ENCODE data around the gene ARHGEF19.
A peak's percentile ranks its signal among the peaks of the same experiment; 100 is the strongest.

Gene ARHGEF19

DNA sequence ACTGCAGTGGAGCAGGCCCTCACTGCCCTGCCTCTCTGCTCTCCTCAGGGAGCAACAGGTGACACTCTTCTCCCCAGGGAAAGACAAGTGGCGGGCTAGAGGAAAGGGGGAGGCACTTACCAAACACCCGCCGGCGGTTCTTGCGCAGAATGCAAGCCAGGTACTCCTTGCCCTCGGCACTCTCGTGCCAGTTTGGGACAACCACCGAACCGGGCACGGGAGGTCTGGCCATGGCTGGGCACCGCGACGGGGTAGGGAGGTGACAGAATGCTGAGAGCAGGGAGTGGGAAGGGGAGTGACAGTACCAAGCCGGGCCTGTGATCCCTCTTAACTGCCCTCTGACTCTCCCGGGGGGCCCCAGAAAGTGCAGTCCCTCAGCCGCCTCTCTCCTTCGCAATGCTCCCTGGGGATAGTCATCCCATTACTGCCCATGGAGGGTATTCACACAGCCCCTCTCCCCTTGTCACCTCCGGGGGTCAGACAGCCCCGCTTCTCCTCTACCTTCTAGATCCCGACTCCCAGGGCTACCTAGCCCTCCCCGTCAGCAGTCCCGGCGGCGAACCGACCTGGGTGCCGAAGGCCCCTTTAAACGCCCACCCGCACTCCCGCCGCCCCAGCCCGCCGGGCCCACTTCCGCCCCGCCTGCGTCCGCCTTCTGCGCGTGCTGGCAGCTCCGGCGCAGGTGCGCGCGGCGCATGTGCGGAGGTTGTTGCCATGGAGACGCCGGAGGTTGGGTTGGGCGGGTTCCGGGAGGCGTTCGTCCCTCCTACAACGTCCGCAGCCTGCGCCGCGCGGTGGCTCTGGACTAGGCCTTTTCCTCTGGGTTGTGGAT is 24.3 kb upstream of the ARHGEF19 start, which contains the start of gene CPLANE2 (continued):
- TF ChIP-seq BCL11A (tag by site-specific recombination; IDR thresholded peaks at IDR 0.05; ENCODE audit: low read depth), result no peak
- TF ChIP-seq GFI1B (tag by site-specific recombination; IDR thresholded peaks at IDR 0.05), result no peak
- no peak for TF ChIP-seq ZNF837 (tag by site-specific recombination; IDR thresholded peaks at IDR 0.05)
- TF ChIP-seq, protein P1, sequence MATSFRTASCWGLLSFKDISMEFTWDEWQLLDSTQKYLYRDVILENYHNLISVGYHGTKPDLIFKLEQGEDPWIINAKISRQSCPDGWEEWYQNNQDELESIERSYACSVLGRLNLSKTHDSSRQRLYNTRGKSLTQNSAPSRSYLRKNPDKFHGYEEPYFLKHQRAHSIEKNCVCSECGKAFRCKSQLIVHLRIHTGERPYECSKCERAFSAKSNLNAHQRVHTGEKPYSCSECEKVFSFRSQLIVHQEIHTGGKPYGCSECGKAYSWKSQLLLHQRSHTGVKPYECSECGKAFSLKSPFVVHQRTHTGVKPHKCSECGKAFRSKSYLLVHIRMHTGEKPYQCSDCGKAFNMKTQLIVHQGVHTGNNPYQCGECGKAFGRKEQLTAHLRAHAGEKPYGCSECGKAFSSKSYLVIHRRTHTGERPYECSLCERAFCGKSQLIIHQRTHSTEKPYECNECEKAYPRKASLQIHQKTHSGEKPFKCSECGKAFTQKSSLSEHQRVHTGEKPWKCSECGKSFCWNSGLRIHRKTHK (tag by site-specific recombination; IDR thresholded peaks at IDR 0.05), result no peak
- no peak for TF ChIP-seq ZNF140 (tag by site-specific recombination; IDR thresholded peaks at IDR 0.05)
- TF ChIP-seq GLI4 (tag by site-specific recombination; IDR thresholded peaks at IDR 0.05), result 0 out of 2 replicates have a peak, but pooled peaks have one; percentile 55
- TF ChIP-seq, protein P2, sequence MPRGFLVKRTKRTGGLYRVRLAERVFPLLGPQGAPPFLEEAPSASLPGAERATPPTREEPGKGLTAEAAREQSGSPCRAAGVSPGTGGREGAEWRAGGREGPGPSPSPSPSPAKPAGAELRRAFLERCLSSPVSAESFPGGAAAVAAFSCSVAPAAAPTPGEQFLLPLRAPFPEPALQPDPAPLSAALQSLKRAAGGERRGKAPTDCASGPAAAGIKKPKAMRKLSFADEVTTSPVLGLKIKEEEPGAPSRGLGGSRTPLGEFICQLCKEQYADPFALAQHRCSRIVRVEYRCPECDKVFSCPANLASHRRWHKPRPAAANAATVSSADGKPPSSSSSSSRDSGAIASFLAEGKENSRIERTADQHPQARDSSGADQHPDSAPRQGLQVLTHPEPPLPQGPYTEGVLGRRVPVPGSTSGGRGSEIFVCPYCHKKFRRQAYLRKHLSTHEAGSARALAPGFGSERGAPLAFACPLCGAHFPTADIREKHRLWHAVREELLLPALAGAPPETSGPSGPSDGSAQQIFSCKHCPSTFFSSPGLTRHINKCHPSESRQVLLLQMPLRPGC (tag by site-specific recombination; IDR thresholded peaks at IDR 0.05), result peak; percentile 82; the same call in 1 of the 2 replicates
- peak; percentile 100 for TF ChIP-seq SCRT1 (tag by site-specific recombination; IDR thresholded peaks at IDR 0.05; ENCODE audit: borderline replicate concordance)
- no peak for TF ChIP-seq ZNF221 (tag by site-specific recombination; IDR thresholded peaks at IDR 0.05; ENCODE audit: borderline replicate concordance)
- no peak for TF ChIP-seq ZNF514 (tag by site-specific recombination; IDR thresholded peaks at IDR 0.05)
- no peak for TF ChIP-seq ZNF776 (tag by site-specific recombination; IDR thresholded peaks at IDR 0.05; ENCODE audit: borderline replicate concordance)
- TF ChIP-seq, protein P3, sequence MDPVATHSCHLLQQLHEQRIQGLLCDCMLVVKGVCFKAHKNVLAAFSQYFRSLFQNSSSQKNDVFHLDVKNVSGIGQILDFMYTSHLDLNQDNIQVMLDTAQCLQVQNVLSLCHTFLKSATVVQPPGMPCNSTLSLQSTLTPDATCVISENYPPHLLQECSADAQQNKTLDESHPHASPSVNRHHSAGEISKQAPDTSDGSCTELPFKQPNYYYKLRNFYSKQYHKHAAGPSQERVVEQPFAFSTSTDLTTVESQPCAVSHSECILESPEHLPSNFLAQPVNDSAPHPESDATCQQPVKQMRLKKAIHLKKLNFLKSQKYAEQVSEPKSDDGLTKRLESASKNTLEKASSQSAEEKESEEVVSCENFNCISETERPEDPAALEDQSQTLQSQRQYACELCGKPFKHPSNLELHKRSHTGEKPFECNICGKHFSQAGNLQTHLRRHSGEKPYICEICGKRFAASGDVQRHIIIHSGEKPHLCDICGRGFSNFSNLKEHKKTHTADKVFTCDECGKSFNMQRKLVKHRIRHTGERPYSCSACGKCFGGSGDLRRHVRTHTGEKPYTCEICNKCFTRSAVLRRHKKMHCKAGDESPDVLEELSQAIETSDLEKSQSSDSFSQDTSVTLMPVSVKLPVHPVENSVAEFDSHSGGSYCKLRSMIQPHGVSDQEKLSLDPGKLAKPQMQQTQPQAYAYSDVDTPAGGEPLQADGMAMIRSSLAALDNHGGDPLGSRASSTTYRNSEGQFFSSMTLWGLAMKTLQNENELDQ (tag by site-specific recombination; IDR thresholded peaks at IDR 0.05; ENCODE audit: low read depth), result no peak
- no peak for TF ChIP-seq KLF7 (tag by site-specific recombination; IDR thresholded peaks at IDR 0.05; ENCODE audit: borderline replicate concordance)
- TF ChIP-seq ZNF404 (tag by site-specific recombination; IDR thresholded peaks at IDR 0.05), result no peak
- no peak for TF ChIP-seq HOXD13 (CRISPR knock-in tag; IDR thresholded peaks at IDR 0.05; ENCODE audit: borderline replicate concordance)
- no peak for TF ChIP-seq ZNF707 (tag by site-specific recombination; IDR thresholded peaks at IDR 0.05)
- TF ChIP-seq ZBTB17 (tag by site-specific recombination; IDR thresholded peaks at IDR 0.05), result peak; percentile 26; the same call in 1 of the 2 replicates
- TF ChIP-seq ZNF202 (tag by site-specific recombination; IDR thresholded peaks at IDR 0.05; ENCODE audit: borderline replicate concordance), result no peak
- TF ChIP-seq, protein P4, sequence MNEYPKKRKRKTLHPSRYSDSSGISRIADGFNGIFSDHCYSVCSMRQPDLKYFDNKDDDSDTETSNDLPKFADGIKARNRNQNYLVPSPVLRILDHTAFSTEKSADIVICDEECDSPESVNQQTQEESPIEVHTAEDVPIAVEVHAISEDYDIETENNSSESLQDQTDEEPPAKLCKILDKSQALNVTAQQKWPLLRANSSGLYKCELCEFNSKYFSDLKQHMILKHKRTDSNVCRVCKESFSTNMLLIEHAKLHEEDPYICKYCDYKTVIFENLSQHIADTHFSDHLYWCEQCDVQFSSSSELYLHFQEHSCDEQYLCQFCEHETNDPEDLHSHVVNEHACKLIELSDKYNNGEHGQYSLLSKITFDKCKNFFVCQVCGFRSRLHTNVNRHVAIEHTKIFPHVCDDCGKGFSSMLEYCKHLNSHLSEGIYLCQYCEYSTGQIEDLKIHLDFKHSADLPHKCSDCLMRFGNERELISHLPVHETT (tag by site-specific recombination; IDR thresholded peaks at IDR 0.05), result no peak
- TF ChIP-seq, protein P5, sequence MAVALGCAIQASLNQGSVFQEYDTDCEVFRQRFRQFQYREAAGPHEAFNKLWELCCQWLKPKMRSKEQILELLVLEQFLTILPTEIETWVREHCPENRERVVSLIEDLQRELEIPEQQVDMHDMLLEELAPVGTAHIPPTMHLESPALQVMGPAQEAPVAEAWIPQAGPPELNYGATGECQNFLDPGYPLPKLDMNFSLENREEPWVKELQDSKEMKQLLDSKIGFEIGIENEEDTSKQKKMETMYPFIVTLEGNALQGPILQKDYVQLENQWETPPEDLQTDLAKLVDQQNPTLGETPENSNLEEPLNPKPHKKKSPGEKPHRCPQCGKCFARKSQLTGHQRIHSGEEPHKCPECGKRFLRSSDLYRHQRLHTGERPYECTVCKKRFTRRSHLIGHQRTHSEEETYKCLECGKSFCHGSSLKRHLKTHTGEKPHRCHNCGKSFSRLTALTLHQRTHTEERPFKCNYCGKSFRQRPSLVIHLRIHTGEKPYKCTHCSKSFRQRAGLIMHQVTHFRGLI (tag by site-specific recombination; IDR thresholded peaks at IDR 0.05), result peak; percentile 88
- TF ChIP-seq ZEB2 (tag by site-specific recombination; IDR thresholded peaks at IDR 0.05), result 0 out of 2 replicates have a peak, but pooled peaks have one; percentile 38
- TF ChIP-seq, protein P6, sequence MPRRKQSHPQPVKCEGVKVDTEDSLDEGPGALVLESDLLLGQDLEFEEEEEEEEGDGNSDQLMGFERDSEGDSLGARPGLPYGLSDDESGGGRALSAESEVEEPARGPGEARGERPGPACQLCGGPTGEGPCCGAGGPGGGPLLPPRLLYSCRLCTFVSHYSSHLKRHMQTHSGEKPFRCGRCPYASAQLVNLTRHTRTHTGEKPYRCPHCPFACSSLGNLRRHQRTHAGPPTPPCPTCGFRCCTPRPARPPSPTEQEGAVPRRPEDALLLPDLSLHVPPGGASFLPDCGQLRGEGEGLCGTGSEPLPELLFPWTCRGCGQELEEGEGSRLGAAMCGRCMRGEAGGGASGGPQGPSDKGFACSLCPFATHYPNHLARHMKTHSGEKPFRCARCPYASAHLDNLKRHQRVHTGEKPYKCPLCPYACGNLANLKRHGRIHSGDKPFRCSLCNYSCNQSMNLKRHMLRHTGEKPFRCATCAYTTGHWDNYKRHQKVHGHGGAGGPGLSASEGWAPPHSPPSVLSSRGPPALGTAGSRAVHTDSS (tag by site-specific recombination; IDR thresholded peaks at IDR 0.05), result no peak
- TF ChIP-seq ZNF701 (tag by site-specific recombination; IDR thresholded peaks at IDR 0.05), result no peak
- no peak for TF ChIP-seq ZNF16 (tag by site-specific recombination; IDR thresholded peaks at IDR 0.05; ENCODE audit: low read depth)
- peak; percentile 93 for TF ChIP-seq ZNF335 (tag by site-specific recombination; conservative IDR thresholded peaks at IDR 0.05)
- no peak for TF ChIP-seq ZNF670 (tag by site-specific recombination; IDR thresholded peaks at IDR 0.05; ENCODE audit: low read depth)
- no peak for TF ChIP-seq ZNF302 (tag by site-specific recombination; IDR thresholded peaks at IDR 0.05; ENCODE audit: low read depth)
- TF ChIP-seq, protein P7, sequence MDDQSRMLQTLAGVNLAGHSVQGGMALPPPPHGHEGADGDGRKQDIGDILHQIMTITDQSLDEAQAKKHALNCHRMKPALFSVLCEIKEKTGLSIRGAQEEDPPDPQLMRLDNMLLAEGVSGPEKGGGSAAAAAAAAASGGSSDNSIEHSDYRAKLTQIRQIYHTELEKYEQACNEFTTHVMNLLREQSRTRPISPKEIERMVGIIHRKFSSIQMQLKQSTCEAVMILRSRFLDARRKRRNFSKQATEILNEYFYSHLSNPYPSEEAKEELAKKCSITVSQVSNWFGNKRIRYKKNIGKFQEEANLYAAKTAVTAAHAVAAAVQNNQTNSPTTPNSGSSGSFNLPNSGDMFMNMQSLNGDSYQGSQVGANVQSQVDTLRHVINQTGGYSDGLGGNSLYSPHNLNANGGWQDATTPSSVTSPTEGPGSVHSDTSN (CRISPR knock-in tag; IDR thresholded peaks at IDR 0.05), result peak; percentile 50; the same call in 1 of the 2 replicates

Measured in HEK293 (cell line).